HUES48 (cell line): ENCODE measurements around the gene EXPH5.
A peak's percentile ranks its signal among the peaks of the same experiment; 100 is the strongest.

Experiments used
- H3K27ac ChIP-seq: one replicate; pipeline ENCODE4 v1.7.0; 2013; ENCODE audit warnings: low read depth, low read length, inconsistent platforms
- H3K27me3 ChIP-seq: 2 replicates; pipeline ENCODE4 v1.6.1; 2013; ENCODE audit warnings: mild to moderate bottlenecking, low read length; ENCODE audit not compliant: control insufficient read depth, insufficient read depth
- H3K36me3 ChIP-seq: 2 replicates; pipeline ENCODE4 v1.6.1; 2013; ENCODE audit warnings: low read length; ENCODE audit not compliant: control insufficient read depth, insufficient read depth
- H3K4me1 ChIP-seq: 2 replicates; pipeline ENCODE4 v1.6.1; 2013; ENCODE audit warnings: mild to moderate bottlenecking, low read length; ENCODE audit not compliant: control insufficient read depth, insufficient read depth
- H3K4me3 ChIP-seq: 2 replicates; pipeline ENCODE4 v1.5.1; 2013; ENCODE audit warnings: mild to moderate bottlenecking, low read depth, low read length
- H3K9ac ChIP-seq: 2 replicates; pipeline ENCODE4 v1.6.1; 2013; ENCODE audit warnings: mild to moderate bottlenecking, low read depth, low read length, moderate library complexity
- H3K9me3 ChIP-seq: 2 replicates; pipeline ENCODE4 v1.6.1; 2013; ENCODE audit warnings: low read length; ENCODE audit not compliant: control insufficient read depth, insufficient read depth

The EXPH5 gene

GRCh38 chr11:108472681-108473080 is 120.9 kb downstream of the EXPH5 start:
- Histone ChIP-seq H3K36me3 (peaks cover 8% of the 10 kb centered on the region; the same call in 1 of the 2 replicates), H3K4me3 (no peak overlapping the region), H3K9me3 (no peaks in the 10 kb centered on the region), H3K27ac (no peak overlapping the region), H3K9ac (no peak overlapping the region), H3K4me1 (no peaks in the 10 kb centered on the region), H3K27me3 (no peaks in the 10 kb centered on the region)

GRCh38 chr11:108468478-108468864 is 125.1 kb downstream of the EXPH5 start:
- Histone ChIP-seq H3K27me3 (no peaks in the 10 kb centered on the region), H3K9ac (no peak overlapping the region), H3K4me1 (no peaks in the 10 kb centered on the region), H3K27ac (no peak overlapping the region), H3K4me3 (no peak overlapping the region), H3K36me3 (no peaks in the 10 kb centered on the region), H3K9me3 (no peaks in the 10 kb centered on the region)

GRCh38 chr11:108467091-108467823 is 126.3 kb downstream of the EXPH5 start, which contains the start of gene C11orf65:
Gene C11orf65, minus strand, starts transcription at chr11:108467529. Its CDS starts 5,970 bp downstream, at chr11:108461559.
- no peaks in the 10 kb centered on the region for H3K36me3 ChIP-seq
- no peaks in the 10 kb centered on the region for H3K4me1 ChIP-seq
- no peaks in the 10 kb centered on the region for H3K27me3 ChIP-seq
- peak within 1 kb of the TSS; percentile 94 for H3K9ac ChIP-seq
- peak within 1 kb of the TSS; percentile 73 for H3K4me3 ChIP-seq
- no peaks in the 10 kb centered on the region for H3K9me3 ChIP-seq
- H3K27ac ChIP-seq = peak within 1 kb of the TSS; percentile 98

- Histone ChIP-seq H3K9me3 (no peaks in the 10 kb centered on the region), H3K9ac (peak overlapping the region; percentile 94)
Observed at GRCh38 chr11:108466405-108466804, 127.2 kb downstream of the EXPH5 start.

More at GRCh38 chr11:108466405-108466804, 127.2 kb downstream of the EXPH5 start:
- Histone ChIP-seq H3K4me1 (no peaks in the 10 kb centered on the region), H3K27me3 (no peaks in the 10 kb centered on the region), H3K36me3 (no peaks in the 10 kb centered on the region), H3K4me3 (peak overlapping the region; percentile 73), H3K27ac (peak overlapping the region; percentile 98)
